ENCODE results near the gene PHYHIPL.
"Not testable (repeated sequence)": the region's sequence is repeated elsewhere in the genome, so short reads cannot be mapped to it uniquely, and the experiment has no call there.

The PHYHIPL gene

GRCh38 chr10:59222788-59223187 is 46.3 kb downstream of the PHYHIPL start:
- in situ Hi-C loops (cut with HindIII; ENCODE audit: low pct_ligation_motif_present, low sequenced_read_pairs): no loop called here
- H3K27ac ChIP-seq: no peak overlapping the region
- DNase-seq: no peak
- H3K27me3 ChIP-seq (replicated peaks): no peaks in the 10 kb centered on the region
- no peak for TF ChIP-seq CTCF (IDR thresholded peaks at IDR 0.05; ENCODE audit: low read depth, low read length, missing control alignments)
- no peaks in the 10 kb centered on the region for H3K36me3 ChIP-seq (replicated peaks)
- no peak overlapping the region for H3K4me3 ChIP-seq (ENCODE audit: low read depth, low read length)

- H3K27me3 ChIP-seq (replicated peaks); H3K36me3 ChIP-seq (replicated peaks); H3K27ac ChIP-seq; H3K4me3 ChIP-seq (ENCODE audit: low read depth, low read length); DNase-seq; in situ Hi-C loops (cut with HindIII; ENCODE audit: low pct_ligation_motif_present, low sequenced_read_pairs): not testable (repeated sequence)
Observed at GRCh38 chr10:59223597-59223996, 47.2 kb downstream of the PHYHIPL start.

- no peak overlapping the region for H3K27ac ChIP-seq
- TF ChIP-seq CTCF (IDR thresholded peaks at IDR 0.05; ENCODE audit: low read depth, low read length, missing control alignments): no peak
- H3K36me3 ChIP-seq (replicated peaks): no peaks in the 10 kb centered on the region
- no peak for DNase-seq
- in situ Hi-C loops (cut with HindIII; ENCODE audit: low pct_ligation_motif_present, low sequenced_read_pairs): loop anchor here (25.0 kb wide), 1 partner anchor 362 kb away; no protein-coding TSS in a partner anchor
- H3K27me3 ChIP-seq (replicated peaks): no peaks in the 10 kb centered on the region
- H3K4me3 ChIP-seq (ENCODE audit: low read depth, low read length): no peak overlapping the region
Observed at GRCh38 chr10:59225211-59225610, 48.8 kb downstream of the PHYHIPL start.

DNA sequence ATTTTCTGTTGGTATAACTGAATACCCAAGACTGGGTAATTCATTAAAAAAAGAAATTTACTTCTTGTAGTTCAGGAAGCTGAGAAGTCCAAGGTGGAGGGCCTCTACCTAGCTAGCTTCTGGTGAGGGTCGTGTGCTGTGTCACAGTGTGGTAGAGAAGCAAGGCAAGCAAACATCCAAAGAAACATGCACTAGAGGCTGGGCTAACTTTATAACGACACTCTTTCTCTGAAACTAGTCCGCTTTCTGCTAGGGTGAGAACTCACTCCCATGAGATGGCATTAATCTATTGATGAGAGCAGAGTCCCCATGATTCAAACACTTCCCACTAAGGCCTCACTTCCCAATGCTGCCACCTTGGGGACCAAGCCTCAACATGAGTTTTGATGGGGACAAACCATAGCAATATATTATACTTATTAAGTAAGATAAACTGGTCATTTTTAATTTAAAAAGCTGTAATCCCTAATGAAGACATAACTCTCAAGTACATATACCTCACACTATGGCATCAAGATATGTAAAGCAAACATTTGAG is 50.8 kb downstream of the PHYHIPL start:
- no peak for DNase-seq
- in situ Hi-C loops (cut with HindIII; ENCODE audit: low pct_ligation_motif_present, low sequenced_read_pairs): loop anchor here (25.0 kb wide), 1 partner anchor 360 kb away; no protein-coding TSS in a partner anchor
- no peaks in the 10 kb centered on the region for H3K36me3 ChIP-seq (replicated peaks)
- H3K27ac ChIP-seq: no peak overlapping the region
- peak; percentile 28 for TF ChIP-seq CTCF (IDR thresholded peaks at IDR 0.05; ENCODE audit: low read depth, low read length, missing control alignments)
- no peaks in the 10 kb centered on the region for H3K27me3 ChIP-seq (replicated peaks)
- H3K4me3 ChIP-seq (ENCODE audit: low read depth, low read length): no peak overlapping the region

GRCh38 chr10:59229441-59229840 is 53.0 kb downstream of the PHYHIPL start:
- in situ Hi-C loops (cut with HindIII; ENCODE audit: low pct_ligation_motif_present, low sequenced_read_pairs): loop anchor here (25.0 kb wide), 1 partner anchor 358 kb away; no protein-coding TSS in a partner anchor
- no peak for DNase-seq
- no peaks in the 10 kb centered on the region for H3K36me3 ChIP-seq (replicated peaks)

DNA sequence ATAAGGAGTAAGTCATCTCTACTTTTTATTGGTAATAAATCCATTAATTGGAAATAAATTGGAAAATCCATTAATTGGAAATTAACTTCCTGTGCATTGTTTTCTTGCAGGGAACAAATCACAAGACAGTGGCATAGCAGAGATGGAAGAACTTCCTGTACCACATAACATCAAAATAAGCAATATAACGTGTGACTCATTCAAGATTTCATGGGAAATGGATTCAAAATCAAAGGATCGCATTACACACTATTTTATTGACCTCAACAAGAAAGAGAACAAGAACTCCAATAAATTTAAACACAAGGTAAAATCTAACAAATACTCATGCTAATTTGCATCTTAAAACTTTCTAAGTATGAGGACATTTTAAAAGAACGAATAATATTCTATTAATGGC is 57.8 kb downstream of the PHYHIPL start:
- in situ Hi-C loops (cut with HindIII; ENCODE audit: low pct_ligation_motif_present, low sequenced_read_pairs): loop anchor here (25.0 kb wide), 1 partner anchor 353 kb away; no protein-coding TSS in a partner anchor
- Histone ChIP-seq H3K27me3 (replicated peaks) (no peaks in the 10 kb centered on the region), H3K4me3 (ENCODE audit: low read depth, low read length) (no peak overlapping the region), H3K27ac (peak overlapping the region; percentile 13), H3K36me3 (replicated peaks) (no peaks in the 10 kb centered on the region)
- TF ChIP-seq CTCF (IDR thresholded peaks at IDR 0.05; ENCODE audit: low read depth, low read length, missing control alignments): no peak
- DNase-seq: no peak

More at GRCh38 chr10:59229441-59229840, 53.0 kb downstream of the PHYHIPL start:
- no peaks in the 10 kb centered on the region for H3K27me3 ChIP-seq (replicated peaks)
- no peak overlapping the region for H3K27ac ChIP-seq
- no peak overlapping the region for H3K4me3 ChIP-seq (ENCODE audit: low read depth, low read length)
- TF ChIP-seq CTCF (IDR thresholded peaks at IDR 0.05; ENCODE audit: low read depth, low read length, missing control alignments): no peak

All from brain microvascular endothelial cell (primary cell).